KG1 (cell line): Measurements from ENCODE around the gene ACTG1.
"Not testable (repeated sequence)": the region's sequence is repeated elsewhere in the genome, so short reads cannot be mapped to it uniquely, and the experiment has no call there.

ENCODE experiments used
- DNase-seq: peaks from one replicate; lab custom pipeline; 2025; lab: John Stamatoyannopoulos, UW

The ACTG1 gene

GRCh38 chr17:81532490-81533287 lies 20.1 kb upstream of the ACTG1 start:
- DNase-seq = no peak

GRCh38 chr17:81531998-81532404 lies 19.4 kb upstream of the ACTG1 start:
- not testable (repeated sequence) for DNase-seq

GRCh38 chr17:81531013-81531412 lies 18.4 kb upstream of the ACTG1 start:
- not testable (repeated sequence) for DNase-seq

- no peak for DNase-seq
Measured at GRCh38 chr17:81529437-81529803, 16.8 kb upstream of the ACTG1 start.

- no peak for DNase-seq
Measured at GRCh38 chr17:81528651-81529436, 16.2 kb upstream of the ACTG1 start.

- DNase-seq = no peak
Measured at GRCh38 chr17:81528384-81528650, 15.7 kb upstream of the ACTG1 start.

- no peak for DNase-seq
Measured at GRCh38 chr17:81527591-81528383, 15.2 kb upstream of the ACTG1 start, which contains the start of gene FSCN2. FSCN2 (plus strand) TSS chr17:81528377; CDS start chr17:81528532, 155 bp downstream.

GRCh38 chr17:81526662-81527571 lies 14.3 kb upstream of the ACTG1 start:
- DNase-seq = no peak

- no peak for DNase-seq
Measured at GRCh38 chr17:81524865-81525159, 12.2 kb upstream of the ACTG1 start.

GRCh38 chr17:81524039-81524864 lies 11.7 kb upstream of the ACTG1 start:
- no peak for DNase-seq

- no peak for DNase-seq
Measured at GRCh38 chr17:81523402-81524038, 10.9 kb upstream of the ACTG1 start.

- DNase-seq = no peak
Measured at GRCh38 chr17:81522491-81523401, 10.1 kb upstream of the ACTG1 start.

GRCh38 chr17:81520021-81520901 lies 7.7 kb upstream of the ACTG1 start:
- no peak for DNase-seq

- DNase-seq = no peak
Measured at GRCh38 chr17:81519284-81520020, 6.9 kb upstream of the ACTG1 start.

GRCh38 chr17:81518785-81519283 lies 6.2 kb upstream of the ACTG1 start:
- DNase-seq = no peak

GRCh38 chr17:81518113-81518784 lies 5.7 kb upstream of the ACTG1 start:
- no peak for DNase-seq
